ENCODE results near the gene COBLL1.

Gene COBLL1

GRCh38 chr2:164667566-164667965 is 174.1 kb downstream of the COBLL1 start:
- Histone ChIP-seq H3K27me3 (no peaks in the 10 kb centered on the region), H3K36me3 (no peaks in the 10 kb centered on the region), H3K4me1 (ENCODE audit: control insufficient read depth in 1 of 2, insufficient read depth in 1 of 2, low read depth in 1 of 2, low read length in 1 of 2) (no peaks in the 10 kb centered on the region), H3K27ac (no peak overlapping the region), H3K9me3 (no peaks in the 10 kb centered on the region), H3K4me3 (ENCODE audit: low read depth in 1 of 2, low read length in 1 of 2) (no peak overlapping the region)
- no peak for TF ChIP-seq CTCF (IDR thresholded peaks at IDR 0.05)

- TF ChIP-seq CTCF (IDR thresholded peaks at IDR 0.05), result no peak
- Histone ChIP-seq H3K27me3 (no peaks in the 10 kb centered on the region), H3K4me1 (ENCODE audit: control insufficient read depth in 1 of 2, insufficient read depth in 1 of 2, low read depth in 1 of 2, low read length in 1 of 2) (no peaks in the 10 kb centered on the region)
Observed at GRCh38 chr2:164664070-164664469, 177.6 kb downstream of the COBLL1 start.

GRCh38 chr2:164662868-164663631 is 178.6 kb downstream of the COBLL1 start:
- H3K4me3 ChIP-seq (ENCODE audit: low read depth in 1 of 2, low read length in 1 of 2), result no peak overlapping the region
- H3K36me3 ChIP-seq, result no peaks in the 10 kb centered on the region
- TF ChIP-seq CTCF (IDR thresholded peaks at IDR 0.05), result no peak
- no peaks in the 10 kb centered on the region for H3K27me3 ChIP-seq
- H3K4me1 ChIP-seq (ENCODE audit: control insufficient read depth in 1 of 2, insufficient read depth in 1 of 2, low read depth in 1 of 2, low read length in 1 of 2), result no peaks in the 10 kb centered on the region
- H3K9me3 ChIP-seq, result no peaks in the 10 kb centered on the region
- no peak overlapping the region for H3K27ac ChIP-seq

More at GRCh38 chr2:164664070-164664469, 177.6 kb downstream of the COBLL1 start:
- Histone ChIP-seq H3K4me3 (ENCODE audit: low read depth in 1 of 2, low read length in 1 of 2) (no peak overlapping the region), H3K36me3 (no peaks in the 10 kb centered on the region), H3K9me3 (no peaks in the 10 kb centered on the region), H3K27ac (no peak overlapping the region)

GRCh38 chr2:164662066-164662465 is 179.6 kb downstream of the COBLL1 start:
- Histone ChIP-seq H3K36me3 (no peaks in the 10 kb centered on the region), H3K4me1 (ENCODE audit: control insufficient read depth in 1 of 2, insufficient read depth in 1 of 2, low read depth in 1 of 2, low read length in 1 of 2) (no peaks in the 10 kb centered on the region), H3K27ac (no peak overlapping the region), H3K4me3 (ENCODE audit: low read depth in 1 of 2, low read length in 1 of 2) (no peak overlapping the region), H3K27me3 (no peaks in the 10 kb centered on the region), H3K9me3 (no peaks in the 10 kb centered on the region)
- no peak for TF ChIP-seq CTCF (IDR thresholded peaks at IDR 0.05)

GRCh38 chr2:164661349-164661748 is 180.3 kb downstream of the COBLL1 start:
- H3K9me3 ChIP-seq, result no peaks in the 10 kb centered on the region
- no peaks in the 10 kb centered on the region for H3K36me3 ChIP-seq
- no peaks in the 10 kb centered on the region for H3K27me3 ChIP-seq
- no peak overlapping the region for H3K27ac ChIP-seq
- H3K4me3 ChIP-seq (ENCODE audit: low read depth in 1 of 2, low read length in 1 of 2), result no peak overlapping the region
- no peaks in the 10 kb centered on the region for H3K4me1 ChIP-seq (ENCODE audit: control insufficient read depth in 1 of 2, insufficient read depth in 1 of 2, low read depth in 1 of 2, low read length in 1 of 2)
- TF ChIP-seq CTCF (IDR thresholded peaks at IDR 0.05), result no peak

Measured in neutrophil (primary cell).